Gastrocnemius medialis (tissue), 4 donors: ENCODE measurements around the gene KLHL28. TPM values are rescaled to one million over a fixed set of nuclear protein-coding genes. Genes with fewer than 3 reads are reported as not detected.

Source experiments
- ATAC-seq, 2 donors: fragments of 150-250 bp; one replicate each; pipeline ENCODE4 v1.9.1; 2016
- DNase-seq, 2 donors: peaks; one replicate each; pipeline ENCODE4 v3.0.0-alpha.2; 2019
- H3K27ac ChIP-seq, 4 donors: fragments of 200-600 bp; sonication (generic); 1 replicate in 1 of 4; 2 replicates in 3 of 4; pipeline ENCODE4 v1.5.1; 2016 to 2018; ENCODE audit warnings: mild to moderate bottlenecking in 2 of 4, moderate library complexity in 1 of 4
- H3K27me3 ChIP-seq, 3 donors: fragments of 200-600 bp; sonication (generic) in 2 of 3; 1 replicate in 1 of 3; 2 replicates in 2 of 3; pipeline versions ENCODE4 v1.5.1 to v1.6.0; 2016 to 2019; ENCODE audit warnings: mild to moderate bottlenecking in 1 of 3, moderate library complexity in 1 of 3
- H3K36me3 ChIP-seq, 2 donors: fragments of 200-600 bp; sonication (generic) in 1 of 2; one replicate each; pipeline ENCODE4 v1.5.1; 2017 to 2018
- H3K4me1 ChIP-seq, 2 donors: fragments of 200-600 bp; sonication (generic) in 1 of 2; one replicate each; pipeline ENCODE4 v1.5.1; 2016 to 2017; ENCODE audit warnings: mild to moderate bottlenecking in 2 of 2
- H3K4me3 ChIP-seq, 4 donors: fragments of 200-600 bp; sonication (generic) in 3 of 4; 1 replicate in 1 of 4; 2 replicates in 3 of 4; pipeline ENCODE4 v1.5.1; 2016 to 2019; ENCODE audit warnings: mild to moderate bottlenecking in 2 of 4
- H3K9me3 ChIP-seq, 3 donors: fragments of 200-600 bp; sonication (generic) in 2 of 3; 1 replicate in 1 of 3; 2 replicates in 2 of 3; pipeline ENCODE4 v1.5.1; 2016 to 2019
- CTCF ChIP-seq, 5 experiments: fragments of 450-650 bp in 3 of 5; fragments of 200-600 bp in 2 of 5; sonication (generic) in 2 of 5; IDR thresholded peaks in 4 of 5; conservative IDR thresholded peaks in 1 of 5; 1 replicate in 4 of 5; 2 replicates in 1 of 5; pipeline ENCODE4 v1.5.1; 2016 to 2019; ENCODE audit warnings: antibody characterized with exemption in 5 of 5, mild to moderate bottlenecking in 3 of 5, moderate library complexity in 3 of 5
- POLR2A ChIP-seq, 2 donors: fragments of 450-650 bp; IDR thresholded peaks; one replicate each; pipeline ENCODE4 v1.6.1; 2017; ENCODE audit warnings: antibody characterized with exemption in 2 of 2, mild to moderate bottlenecking in 2 of 2, moderate library complexity in 2 of 2
- in situ Hi-C, 4 donors: fragments of 200-750 bp; cut with MboI; loops; one replicate each; pipeline versions ENCODE4 v1.15.0 to v1.8.0; 2017; ENCODE audit warnings: low sequenced_read_pairs in 4 of 4
- intact Hi-C: fragments of 100-400 bp; cut with DNase I; formaldehyde crosslinking; loops from one replicate; pipeline ENCODE4 v1.15.1; 2023; ENCODE audit warnings: low total_unique reads
- total RNA-seq, 4 donors: library from RNA; depleted of rRNA; stranded (reverse); fragments of >200 nt; gene quantifications; one replicate each; pipeline versions ENCODE4 v1.1.0 to v1.2.3, GENCODE V29; 2016

KLHL28 gene
- total RNA-seq, 4 donors from 2014 or later, result 7.3 to 11.9 (median 8.2) TPM

- ATAC-seq, result no peak
- DNase-seq, result no peak
- Histone ChIP-seq H3K27me3 (no peaks in the 10 kb centered on the region), H3K4me3 (no peak overlapping the region), H3K27ac (no peak overlapping the region), H3K9me3 (no peaks in the 10 kb centered on the region), H3K36me3 (peaks cover 0 to 36% of the 10 kb centered on the region in 2 donors), H3K4me1 (peaks cover 0 to 4% of the 10 kb centered on the region in 2 donors)
- intact Hi-C loops (no loop called here), in situ Hi-C loops (no loop called here)
- TF ChIP-seq POLR2A (IDR thresholded peaks at IDR 0.05), result no peak
- TF ChIP-seq CTCF (IDR thresholded peaks at IDR 0.05 in 4 of 5, conservative IDR thresholded peaks at IDR 0.05 in 1 of 5), result no peak
Observed at GRCh38 chr14:44944107-44944506, 17.6 kb downstream of the KLHL28 start.

- peaks cover 0 to 44% of the 10 kb centered on the region in 2 donors for H3K36me3 ChIP-seq
- no peak overlapping the region for H3K27ac ChIP-seq
- no peaks in the 10 kb centered on the region for H3K9me3 ChIP-seq
- no peak overlapping the region for H3K4me3 ChIP-seq
- DNase-seq, result no peak
- no peak for ATAC-seq
- H3K27me3 ChIP-seq, result no peaks in the 10 kb centered on the region
- no peak for TF ChIP-seq CTCF (IDR thresholded peaks at IDR 0.05 in 4 of 5, conservative IDR thresholded peaks at IDR 0.05 in 1 of 5)
- no peak for TF ChIP-seq POLR2A (IDR thresholded peaks at IDR 0.05)
- H3K4me1 ChIP-seq, result peaks cover 0 to 4% of the 10 kb centered on the region in 2 donors
- intact Hi-C loops, result no loop called here
- in situ Hi-C loops, result no loop called here
Observed at GRCh38 chr14:44942436-44942835, 19.3 kb downstream of the KLHL28 start.

GRCh38 chr14:44941591-44941990 lies 20.2 kb downstream of the KLHL28 start:
- Histone ChIP-seq H3K36me3 (peaks cover 0 to 48% of the 10 kb centered on the region in 2 donors), H3K4me3 (no peak overlapping the region), H3K9me3 (no peaks in the 10 kb centered on the region), H3K4me1 (peaks cover 0 to 4% of the 10 kb centered on the region in 2 donors), H3K27me3 (no peaks in the 10 kb centered on the region), H3K27ac (no peak overlapping the region)
- no peak for TF ChIP-seq CTCF (IDR thresholded peaks at IDR 0.05 in 4 of 5, conservative IDR thresholded peaks at IDR 0.05 in 1 of 5)
- no peak for TF ChIP-seq POLR2A (IDR thresholded peaks at IDR 0.05)
- in situ Hi-C loops (no loop called here), intact Hi-C loops (no loop called here)
- no peak for ATAC-seq
- no peak for DNase-seq

- no peak for ATAC-seq
- Histone ChIP-seq H3K4me1 (peaks cover 0 to 4% of the 10 kb centered on the region in 2 donors), H3K36me3 (peaks cover 0 to 48% of the 10 kb centered on the region in 2 donors), H3K27me3 (no peaks in the 10 kb centered on the region), H3K27ac (no peak overlapping the region), H3K9me3 (no peaks in the 10 kb centered on the region), H3K4me3 (no peak overlapping the region)
- TF ChIP-seq POLR2A (IDR thresholded peaks at IDR 0.05), result no peak
- TF ChIP-seq CTCF (IDR thresholded peaks at IDR 0.05 in 4 of 5, conservative IDR thresholded peaks at IDR 0.05 in 1 of 5), result no peak
- DNase-seq, result no peak
- in situ Hi-C loops (no loop called here), intact Hi-C loops (no loop called here)
Observed at GRCh38 chr14:44940944-44941343, 20.8 kb downstream of the KLHL28 start.

- Histone ChIP-seq H3K27me3 (no peaks in the 10 kb centered on the region), H3K36me3 (peaks cover 0 to 41% of the 10 kb centered on the region in 2 donors), H3K4me1 (peaks cover 0 to 3% of the 10 kb centered on the region in 2 donors), H3K9me3 (no peaks in the 10 kb centered on the region), H3K4me3 (no peak overlapping the region), H3K27ac (no peak overlapping the region)
- in situ Hi-C loops, result no loop called here
- ATAC-seq, result no peak
- DNase-seq, result no peak
- TF ChIP-seq POLR2A (IDR thresholded peaks at IDR 0.05) (no peak), CTCF (IDR thresholded peaks at IDR 0.05 in 4 of 5, conservative IDR thresholded peaks at IDR 0.05 in 1 of 5) (no peak)
- intact Hi-C loops, result no loop called here
Observed at GRCh38 chr14:44940211-44940610, 21.5 kb downstream of the KLHL28 start.
